OCI-LY7 (cell line): ENCODE measurements around the gene GALNTL6. TPM values are rescaled to one million over a fixed set of nuclear protein-coding genes. Genes with fewer than 3 reads are reported as not detected.

Source experiments
- BruUV-seq: library from RNA; stranded (reverse); fragments of 400-500 nt; replicated peaks from 2 replicates; lab custom pipeline; 2021; lab: Mats Ljungman, UMichigan
- CTCF ChIA-PET: fragments of 300-600 bp; sonication (Branson Sonifier 250); formaldehyde crosslinking; loops from one replicate; lab custom pipeline; 2022; ENCODE audit warnings: antibody characterized with exemption; ENCODE audit not compliant: unreplicated experiment; lab: Charles Lee
- POLR2A ChIA-PET: fragments of 300-600 bp; sonication (Branson Sonifier 250); formaldehyde crosslinking; loops from one replicate; lab custom pipeline; 2022; ENCODE audit warnings: antibody characterized with exemption; lab: Charles Lee
- DNase-seq: peaks from one replicate; pipeline ENCODE4 v3.0.0-alpha.2; 2015; ENCODE audit warnings: low spot score
- H2AFZ ChIP-seq: fragments of 200-600 bp; sonication (generic), shearing (Covaris generic); 2 replicates; pipeline ENCODE4 v1.6.1; 2014; ENCODE audit warnings: mild to moderate bottlenecking, antibody characterized with exemption, low read length, moderate library complexity
- H3K27ac ChIP-seq: fragments of 200-600 bp; sonication (generic); 2 replicates; pipeline ENCODE4 v1.5.1; 2014; ENCODE audit warnings: mixed run types, low read depth, mild to moderate bottlenecking, moderate library complexity, low read length, inconsistent platforms; ENCODE audit not compliant: poor library complexity, severe bottlenecking
- H3K36me3 ChIP-seq: fragments of 200-600 bp; sonication (generic); 2 replicates; pipeline ENCODE4 v1.6.1; 2014; ENCODE audit warnings: mild to moderate bottlenecking, antibody characterized with exemption, low read length, moderate library complexity, mixed read lengths; ENCODE audit not compliant: insufficient read depth
- H3K4me1 ChIP-seq: fragments of 200-600 bp; sonication (generic); 2 replicates; pipeline ENCODE4 v1.5.1; 2014; ENCODE audit warnings: mild to moderate bottlenecking, low read length; ENCODE audit not compliant: insufficient read depth, poor library complexity, severe bottlenecking
- H3K4me2 ChIP-seq: fragments of 200-600 bp; sonication (generic); 2 replicates; pipeline ENCODE4 v1.6.1; 2014; ENCODE audit warnings: mild to moderate bottlenecking, low read length
- H3K4me3 ChIP-seq: fragments of 200-600 bp; sonication (generic); 2 replicates; pipeline ENCODE4 v1.5.1; 2014; ENCODE audit warnings: mild to moderate bottlenecking, low read depth, low read length; ENCODE audit not compliant: poor library complexity, severe bottlenecking
- H3K79me2 ChIP-seq: fragments of 200-600 bp; sonication (generic); 2 replicates; pipeline ENCODE4 v1.6.1; 2016; ENCODE audit warnings: low read depth, mild to moderate bottlenecking, low read length, moderate library complexity, mixed read lengths; ENCODE audit not compliant: insufficient read depth
- H3K9me2 ChIP-seq: fragments of 200-600 bp; sonication (generic); 2 replicates; pipeline ENCODE4 v1.6.1; 2016; ENCODE audit warnings: mild to moderate bottlenecking, low read length, mixed read lengths; ENCODE audit not compliant: insufficient read depth
- H3K9me3 ChIP-seq: fragments of 200-600 bp; sonication (generic); 2 replicates; pipeline ENCODE4 v1.6.1; 2014; ENCODE audit warnings: mild to moderate bottlenecking, mixed run types, low read length, mixed read lengths
- H4K20me1 ChIP-seq: fragments of 200-600 bp; sonication (generic); 2 replicates; pipeline ENCODE4 v1.6.1; 2014; ENCODE audit warnings: mild to moderate bottlenecking, antibody characterized with exemption, low read length, moderate library complexity, mixed read lengths; ENCODE audit not compliant: insufficient read depth
- EZH2phosphoT487 ChIP-seq: fragments of 200-600 bp; sonication (generic); IDR thresholded peaks from 2 replicates; pipeline ENCODE4 v1.6.1; 2018; ENCODE audit warnings: low read depth, borderline replicate concordance, mild to moderate bottlenecking, mixed run types, antibody characterized with exemption, low read length, moderate library complexity, mixed read lengths
- intact Hi-C: fragments of 100-400 bp; cut with micrococcal nuclease; formaldehyde crosslinking; loops from one replicate; pipeline ENCODE4 v1.10.0; 2022; ENCODE audit not compliant: unreplicated experiment
- total RNA-seq, 2 experiments: library from RNA; depleted of rRNA in 1 of 2; stranded (reverse); fragments of >200 nt in 1 of 2; shearing (Covaris generic) in 1 of 2; gene quantifications; 2 replicates each; pipeline ENCODE4 v1.2.3, GENCODE V29; 2014 to 2022
- TF ChIP-seq, protein P1 (sequence below): fragments of 200-600 bp; sonication (generic); conservative IDR thresholded peaks from 2 replicates; pipeline ENCODE4 v1.5.1; 2014; ENCODE audit warnings: mild to moderate bottlenecking, antibody characterized with exemption, low read length, moderate library complexity, mixed read lengths

The GALNTL6 gene
- total RNA-seq, 2 experiments from 2014 or later = not detected

DNA sequence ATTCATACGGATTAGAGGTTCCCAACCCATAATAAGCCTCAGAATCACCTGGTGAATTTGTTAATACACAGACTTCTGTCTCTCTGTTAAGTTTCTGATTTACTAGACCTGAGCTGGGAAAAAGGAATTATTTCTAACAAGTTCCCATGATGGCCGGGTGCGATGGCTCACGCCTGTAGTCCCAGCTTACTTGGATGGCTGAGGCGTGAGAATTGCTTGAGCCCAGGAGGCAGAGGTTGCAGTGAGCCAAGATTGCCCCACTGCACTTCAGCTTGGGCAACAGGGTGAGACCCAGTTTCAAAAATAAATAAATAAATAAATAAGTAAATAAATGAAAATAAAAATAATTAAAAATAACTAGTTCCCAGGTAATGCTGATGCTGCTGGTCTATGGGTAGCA, 412.3 kb downstream of the GALNTL6 start:
- Histone ChIP-seq H3K27ac (no peak overlapping the region), H4K20me1 (no peaks in the 10 kb centered on the region), H3K9me2 (no peaks in the 10 kb centered on the region), H2AFZ (no peak overlapping the region), H3K4me1 (no peaks in the 10 kb centered on the region), H3K4me2 (no peak overlapping the region), H3K9me3 (no peaks in the 10 kb centered on the region), H3K4me3 (no peak overlapping the region), H3K36me3 (no peaks in the 10 kb centered on the region), H3K79me2 (no peaks in the 10 kb centered on the region)
- TF ChIP-seq, protein P1, sequence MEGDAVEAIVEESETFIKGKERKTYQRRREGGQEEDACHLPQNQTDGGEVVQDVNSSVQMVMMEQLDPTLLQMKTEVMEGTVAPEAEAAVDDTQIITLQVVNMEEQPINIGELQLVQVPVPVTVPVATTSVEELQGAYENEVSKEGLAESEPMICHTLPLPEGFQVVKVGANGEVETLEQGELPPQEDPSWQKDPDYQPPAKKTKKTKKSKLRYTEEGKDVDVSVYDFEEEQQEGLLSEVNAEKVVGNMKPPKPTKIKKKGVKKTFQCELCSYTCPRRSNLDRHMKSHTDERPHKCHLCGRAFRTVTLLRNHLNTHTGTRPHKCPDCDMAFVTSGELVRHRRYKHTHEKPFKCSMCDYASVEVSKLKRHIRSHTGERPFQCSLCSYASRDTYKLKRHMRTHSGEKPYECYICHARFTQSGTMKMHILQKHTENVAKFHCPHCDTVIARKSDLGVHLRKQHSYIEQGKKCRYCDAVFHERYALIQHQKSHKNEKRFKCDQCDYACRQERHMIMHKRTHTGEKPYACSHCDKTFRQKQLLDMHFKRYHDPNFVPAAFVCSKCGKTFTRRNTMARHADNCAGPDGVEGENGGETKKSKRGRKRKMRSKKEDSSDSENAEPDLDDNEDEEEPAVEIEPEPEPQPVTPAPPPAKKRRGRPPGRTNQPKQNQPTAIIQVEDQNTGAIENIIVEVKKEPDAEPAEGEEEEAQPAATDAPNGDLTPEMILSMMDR = no peak
- TF ChIP-seq EZH2phosphoT487 = no peak
- no peak for DNase-seq
- ChIA-PET CTCF (no interaction called here), POLR2A (no interaction called here)
- intact Hi-C loops = no loop called here
- no TSS peak for BruUV-seq

DNA sequence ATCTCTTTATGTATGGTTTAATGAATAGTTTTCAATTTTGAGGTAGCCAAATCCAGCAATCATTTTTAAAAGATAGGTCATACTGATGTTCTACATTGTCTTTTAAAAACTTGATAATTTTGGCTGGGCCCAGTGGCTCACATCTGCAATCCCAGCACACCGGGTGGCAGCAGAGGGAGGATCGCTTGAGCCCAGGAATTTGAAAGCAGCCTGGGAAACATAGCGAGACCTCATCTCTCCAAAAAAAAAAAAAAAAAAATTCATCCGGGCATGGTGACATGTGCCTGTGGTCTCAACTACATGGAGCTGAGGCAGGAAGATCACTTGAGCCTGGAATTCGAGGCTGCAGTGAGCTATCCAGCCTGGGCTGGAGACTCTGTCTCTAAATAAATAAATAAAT, 419.8 kb downstream of the GALNTL6 start:
- no peak for DNase-seq
- no peak overlapping the region for H3K27ac ChIP-seq
- H3K4me1 ChIP-seq = no peaks in the 10 kb centered on the region
- ChIA-PET CTCF (no interaction called here), POLR2A (no interaction called here)
- intact Hi-C loops = no loop called here
- no peak overlapping the region for H3K4me3 ChIP-seq
- no TSS peak for BruUV-seq
- no peaks in the 10 kb centered on the region for H3K36me3 ChIP-seq
- H2AFZ ChIP-seq = no peak overlapping the region
- H4K20me1 ChIP-seq = no peaks in the 10 kb centered on the region
- no peak overlapping the region for H3K4me2 ChIP-seq
- no peaks in the 10 kb centered on the region for H3K9me3 ChIP-seq
- no peaks in the 10 kb centered on the region for H3K79me2 ChIP-seq
- TF ChIP-seq, protein P1 = no peak
- no peak for TF ChIP-seq EZH2phosphoT487
- H3K9me2 ChIP-seq = no peaks in the 10 kb centered on the region

DNA sequence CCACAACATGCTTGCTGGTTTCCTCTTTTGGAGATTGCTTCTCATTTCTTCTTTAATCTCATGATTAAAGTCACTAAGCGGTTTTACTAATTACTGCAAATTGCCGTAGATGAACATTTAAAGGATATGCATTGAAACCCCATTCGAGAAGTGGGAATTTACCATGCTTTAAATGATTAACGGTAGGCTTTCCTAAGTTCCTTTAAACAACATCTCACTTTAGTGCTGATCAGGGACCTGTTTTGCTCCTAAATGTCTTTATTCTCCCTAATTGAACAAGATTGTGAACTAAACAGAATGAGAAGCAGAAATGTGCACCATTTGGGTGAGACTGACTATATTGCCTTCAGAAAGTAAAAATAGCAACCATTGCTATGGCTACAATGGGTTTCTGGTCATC, 430.3 kb downstream of the GALNTL6 start:
- no peak overlapping the region for H2AFZ ChIP-seq

More for the DNA sequence above, 430.3 kb downstream of the GALNTL6 start:
- H3K79me2 ChIP-seq = no peaks in the 10 kb centered on the region
- H3K4me1 ChIP-seq = no peaks in the 10 kb centered on the region
- CTCF ChIA-PET = no interaction called here
- no peaks in the 10 kb centered on the region for H3K36me3 ChIP-seq
- no TSS peak for BruUV-seq
- DNase-seq = no peak
- no peaks in the 10 kb centered on the region for H3K9me2 ChIP-seq
- no peaks in the 10 kb centered on the region for H4K20me1 ChIP-seq
- no peak for TF ChIP-seq EZH2phosphoT487
- TF ChIP-seq, protein P1 = no peak
- POLR2A ChIA-PET = no interaction called here
- no peak overlapping the region for H3K4me3 ChIP-seq
- no peaks in the 10 kb centered on the region for H3K9me3 ChIP-seq
- intact Hi-C loops = no loop called here
- H3K4me2 ChIP-seq = no peak overlapping the region
- no peak overlapping the region for H3K27ac ChIP-seq
